Activated T-cell treated with anti-CD3 and anti-CD28 coated beads, Interleukin-2, amount 50 U/mL, for 48 hours (primary cell): Measurements from ENCODE around the gene GAB3.

Experiments
- DNase-seq, 2 experiments: peaks; one replicate each; pipeline ENCODE4 v3.0.0-alpha.2; 2020

Gene GAB3

DNA sequence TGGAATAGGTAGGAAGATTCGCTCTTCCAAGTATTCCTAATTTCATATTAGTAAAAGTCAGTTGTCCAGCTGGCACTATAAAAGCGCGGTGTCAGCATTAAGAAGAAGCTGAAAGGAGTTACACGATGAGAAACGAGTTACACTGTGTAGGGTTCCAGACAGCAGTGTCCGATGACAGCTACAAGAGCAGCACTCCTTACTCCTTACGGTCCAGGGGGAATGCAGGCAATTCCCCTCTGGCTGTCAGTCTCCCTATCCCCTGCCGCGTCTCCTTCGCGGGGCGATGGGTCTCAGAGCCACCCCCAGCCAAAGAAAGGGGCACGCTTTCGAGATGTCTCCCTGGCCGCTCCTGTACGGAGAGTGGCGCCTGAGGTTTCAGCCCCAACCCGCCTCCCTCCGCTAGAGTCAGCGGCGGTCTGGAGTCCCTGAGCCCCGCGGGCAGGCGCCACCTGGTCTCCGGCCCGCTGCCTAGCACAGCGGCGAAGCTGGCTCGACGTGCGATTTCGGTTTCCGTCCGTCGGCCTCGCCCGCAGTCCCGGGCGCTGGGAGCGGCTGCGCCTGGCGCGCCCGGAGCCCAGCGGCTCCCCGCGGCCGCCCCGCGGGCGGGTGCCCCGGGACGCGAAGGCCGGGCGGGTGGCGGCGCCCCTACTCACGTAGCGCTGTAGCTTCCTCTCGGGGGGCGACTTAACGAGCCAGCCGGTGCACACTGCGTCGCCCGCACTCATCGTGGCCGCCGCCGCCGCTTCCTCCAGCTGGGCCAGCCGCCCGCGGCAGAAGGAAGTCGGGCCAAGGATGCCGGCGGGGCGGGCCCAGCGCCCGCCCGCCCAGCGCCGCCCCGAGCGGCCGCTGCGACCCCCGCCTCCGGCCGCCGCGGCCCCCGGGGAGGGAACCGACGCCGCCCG lies at the start of gene GAB3:
GAB3 (minus strand) TSS at position 777 of the 902 bp plus-strand sequence; CDS start at position 725, 52 bp downstream.
- DNase-seq, result peak; percentile 50 to 60

DNA sequence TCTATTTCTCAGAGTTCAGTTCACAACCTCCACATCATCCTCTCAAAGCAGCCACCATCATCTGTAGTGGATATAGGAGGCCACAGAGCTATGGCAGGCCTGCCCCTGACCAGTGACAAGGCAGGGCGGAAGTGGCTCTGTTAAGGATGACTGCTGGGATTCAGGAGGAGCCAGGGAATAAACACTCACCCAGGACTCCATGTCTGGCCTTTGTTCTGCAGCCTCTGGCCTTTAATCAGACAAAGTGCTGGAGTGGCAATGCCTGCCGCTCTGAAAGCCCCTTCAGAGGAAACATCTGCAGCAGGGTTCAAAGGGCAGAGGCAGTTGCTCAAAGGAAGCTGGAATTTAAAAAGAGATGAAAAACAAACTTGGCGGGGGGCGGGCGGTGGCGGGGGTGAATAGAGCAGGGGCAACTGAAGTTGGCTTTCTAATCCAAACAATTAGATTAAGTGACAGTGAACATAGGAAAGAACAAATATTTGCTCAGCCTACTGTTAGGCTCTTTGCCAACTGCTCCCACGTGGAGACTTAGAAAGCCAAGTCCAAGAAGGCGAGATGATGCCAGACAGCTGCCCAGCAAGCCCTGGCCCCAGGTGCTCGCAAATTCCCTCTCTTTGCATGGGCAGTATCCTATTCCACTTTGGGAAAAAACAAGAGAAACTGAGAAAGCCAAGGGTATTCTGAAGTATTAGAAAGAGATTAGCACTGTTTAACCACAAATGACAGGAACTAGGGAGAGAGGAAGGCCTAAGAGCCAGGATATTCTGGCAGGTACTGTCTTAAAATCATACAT lies 48.9 kb upstream of the GAB3 start:
- DNase-seq, result no peak

DNA sequence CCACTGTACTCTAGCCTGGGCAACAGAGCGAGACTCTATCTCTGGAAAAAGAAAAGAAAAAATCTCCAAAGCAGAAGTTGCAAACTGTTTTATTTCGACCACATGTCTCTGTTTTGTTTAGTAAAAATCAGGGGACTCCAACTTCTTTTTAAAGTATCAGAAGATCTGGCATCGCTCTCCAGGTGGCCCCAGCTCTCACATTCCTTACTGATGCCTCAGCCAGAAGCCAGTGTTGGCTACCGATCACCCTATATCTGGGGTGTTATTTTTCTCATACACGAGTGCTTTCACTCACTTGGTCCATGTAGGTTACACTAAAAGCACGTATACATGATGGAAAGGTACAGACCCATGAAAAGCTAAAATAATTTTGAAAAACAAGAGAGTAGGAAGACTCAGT lies 46.1 kb upstream of the GAB3 start:
- no peak for DNase-seq

DNA sequence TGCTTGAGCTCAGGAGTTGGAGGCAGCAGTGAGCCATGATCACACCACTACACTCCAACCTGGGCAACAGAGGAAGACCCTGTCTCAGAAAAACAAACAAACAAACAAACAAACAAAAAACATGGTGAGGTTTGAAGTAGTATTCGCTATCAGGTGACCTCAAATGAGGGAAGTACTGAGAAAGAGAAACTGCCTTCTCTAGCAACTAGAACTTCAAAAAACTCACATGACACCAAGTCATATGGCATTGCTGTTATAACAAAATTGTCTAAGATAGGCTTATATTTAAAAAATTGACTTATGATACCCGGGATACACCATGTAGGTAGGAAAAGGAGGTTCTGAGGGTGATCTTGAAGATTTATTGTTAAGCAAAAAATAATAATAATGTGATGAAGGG lies 44.1 kb upstream of the GAB3 start:
- no peak for DNase-seq

DNA sequence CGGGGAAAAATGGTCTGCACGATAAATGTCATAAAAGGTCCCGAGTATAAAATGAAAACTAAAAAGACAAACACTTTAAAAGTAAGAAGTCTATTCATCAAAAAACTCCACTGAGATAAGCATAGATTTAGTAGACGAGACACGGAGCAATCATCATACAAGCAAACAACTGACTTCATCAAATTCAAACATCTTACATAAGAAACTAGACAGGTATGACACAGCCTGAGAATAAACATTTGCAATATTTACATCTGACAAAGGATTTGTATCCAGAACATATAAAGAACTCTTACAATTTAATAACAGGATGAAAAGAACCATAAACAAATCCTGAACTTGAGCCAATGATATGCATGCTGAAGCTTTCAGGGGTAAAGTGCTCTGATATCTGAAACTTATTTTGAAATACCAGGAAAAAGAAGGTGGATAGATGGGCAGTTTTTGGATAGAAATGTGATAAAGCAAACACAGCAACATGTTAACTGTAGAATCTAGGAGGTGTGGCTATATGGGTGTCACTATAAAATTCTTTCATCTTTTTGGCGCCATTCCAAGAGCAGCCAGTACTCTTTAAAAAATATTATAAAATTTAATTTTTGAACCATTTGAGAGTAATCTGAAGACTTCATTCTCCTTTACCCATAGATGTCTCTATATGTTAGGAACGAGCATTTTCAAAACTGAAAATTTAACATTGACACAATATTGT lies 42.4 kb upstream of the GAB3 start:
- DNase-seq, result no peak

DNA sequence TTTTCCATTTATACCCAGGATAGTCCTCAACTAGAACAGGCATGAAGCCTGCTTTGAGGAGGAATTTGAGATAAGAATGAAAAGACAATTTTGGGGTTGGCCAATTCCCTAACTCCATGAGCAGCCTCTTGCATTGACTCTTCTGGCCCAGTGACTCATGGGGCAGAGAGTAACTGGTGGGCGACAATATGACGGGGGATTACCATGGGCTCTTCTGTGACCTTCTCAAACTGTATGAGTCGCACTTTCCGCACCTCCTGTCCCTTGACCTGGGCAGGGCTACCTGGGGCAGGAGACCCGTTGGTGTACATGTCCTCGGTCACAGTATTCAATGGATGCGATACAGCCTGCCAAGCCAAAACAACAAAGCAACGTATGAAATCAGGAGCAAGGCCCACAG lies 41.1 kb upstream of the GAB3 start:
- DNase-seq, result no peak

GRCh38 chrX:154791467-154791866 lies 40.6 kb upstream of the GAB3 start:
- DNase-seq, result no peak

GRCh38 chrX:154785716-154786115 lies 34.8 kb upstream of the GAB3 start:
- DNase-seq, result no peak

GRCh38 chrX:154784149-154784995 lies 33.5 kb upstream of the GAB3 start:
- no peak for DNase-seq

GRCh38 chrX:154780968-154781367 lies 30.1 kb upstream of the GAB3 start:
- DNase-seq, result no peak

DNA sequence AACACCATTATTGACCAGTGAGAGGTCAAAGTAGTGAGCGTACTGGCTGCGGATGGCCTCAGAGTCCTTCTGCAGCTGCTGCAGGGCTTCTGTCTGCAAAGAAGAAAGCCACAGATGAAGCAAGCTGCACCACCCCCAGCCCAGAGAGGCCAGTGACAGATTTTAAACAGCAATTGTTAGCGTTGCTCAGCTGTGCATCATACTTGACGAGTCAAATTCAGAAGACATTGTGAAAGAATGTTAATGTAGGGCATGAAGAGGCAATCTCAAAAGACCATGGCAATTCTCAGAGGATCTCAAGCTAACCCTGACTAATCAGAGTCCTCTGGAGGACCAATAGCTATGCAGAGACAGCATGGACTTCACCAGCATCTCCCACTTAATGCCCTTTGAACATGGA lies 28.4 kb upstream of the GAB3 start:
- no peak for DNase-seq

GRCh38 chrX:154776753-154777152 lies 25.9 kb upstream of the GAB3 start:
- no peak for DNase-seq

GRCh38 chrX:154775419-154776349 lies 24.8 kb upstream of the GAB3 start:
- DNase-seq, result peak; percentile 41 to 46

GRCh38 chrX:154774622-154775021 lies 23.7 kb upstream of the GAB3 start:
- no peak for DNase-seq

GRCh38 chrX:154762537-154763296 lies 11.8 kb upstream of the GAB3 start, which contains the start of gene DKC1:
TSS of gene DKC1 (plus strand) at chrX:154762864. CDS start at chrX:154762966, 102 bp downstream.
- DNase-seq, result peak; percentile 93 to 96

GRCh38 chrX:154761977-154762536 lies 11.2 kb upstream of the GAB3 start:
- no peak for DNase-seq

DNA sequence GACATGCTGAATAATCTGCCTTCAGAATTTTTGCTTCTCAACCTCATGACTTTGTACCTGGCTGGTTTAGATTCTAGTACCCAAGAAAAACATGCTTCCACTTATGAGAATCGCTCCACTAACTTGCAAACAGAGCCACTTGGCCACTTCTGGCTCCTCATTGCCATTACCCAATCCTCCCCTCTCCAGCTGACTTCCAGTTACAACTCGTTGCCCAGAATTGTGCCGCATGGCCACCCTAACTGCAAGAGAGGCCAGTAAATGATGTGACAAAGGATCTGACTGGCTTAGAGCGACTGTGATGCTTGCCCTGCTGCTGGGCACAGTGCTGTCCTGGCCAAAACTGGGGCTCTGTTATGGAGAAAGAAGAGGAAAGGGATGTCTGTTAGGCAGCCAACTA lies 7.8 kb upstream of the GAB3 start:
- DNase-seq, result no peak

GRCh38 chrX:154751669-154752271 lies 893 bp upstream of the GAB3 start:
- no peak for DNase-seq

DNA sequence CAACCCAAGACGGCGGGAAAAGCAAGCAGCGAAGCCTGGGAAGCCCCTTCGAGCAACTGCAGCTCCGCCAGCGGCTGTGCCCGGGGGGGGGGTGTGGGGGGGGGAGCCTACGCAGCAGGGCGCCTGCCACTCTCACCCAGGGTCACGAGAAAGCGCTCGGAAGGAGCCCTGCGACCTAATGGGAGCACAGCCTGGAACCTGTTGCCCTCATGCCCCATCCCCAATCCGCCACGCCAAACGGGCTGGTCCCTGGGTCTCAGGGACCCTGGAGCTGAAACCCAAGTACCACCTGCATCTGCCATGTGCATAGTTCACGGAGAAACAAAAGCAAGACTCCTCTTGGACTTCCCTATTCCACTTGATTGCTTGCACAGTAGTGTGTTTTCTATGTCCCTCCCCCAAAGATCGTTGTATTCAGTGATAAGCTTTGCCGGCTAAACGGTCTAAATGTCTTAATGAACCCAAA lies 359 bp upstream of the GAB3 start:
- no peak for DNase-seq
